K562 (cell line): ENCODE data around the gene GEMIN7.

Experiments used
- FOS ChIP-seq: IDR thresholded peaks from 3 replicates; pipeline ENCODE4 v1.6.1; 2011; ENCODE audit not compliant: insufficient read length; ENCODE audit errors: extremely low read depth
- HDGF ChIP-seq: fragments of 450-650 bp; IDR thresholded peaks from 2 replicates; pipeline ENCODE4 v1.6.1; 2016
- HOXB6 ChIP-seq: fragments of 250-450 bp; sonication (Bioruptor Pico); IDR thresholded peaks from 2 replicates; pipeline ENCODE4 v1.5.1; 2022; ENCODE audit warnings: mild to moderate bottlenecking, borderline replicate concordance
- PATZ1 ChIP-seq: fragments of 250-450 bp; sonication (Bioruptor Pico); IDR thresholded peaks from 2 replicates; pipeline ENCODE4 v1.5.0; 2020; ENCODE audit warnings: mild to moderate bottlenecking, borderline replicate concordance
- POLR2AphosphoS5 ChIP-seq: IDR thresholded peaks from 2 replicates; pipeline ENCODE4 v1.6.1; 2011; ENCODE audit warnings: mild to moderate bottlenecking, low read depth, low read length, moderate library complexity; ENCODE audit not compliant: control insufficient read depth, insufficient read depth
- SIX5 ChIP-seq, 2 experiments: IDR thresholded peaks; 2 replicates each; pipeline ENCODE4 v1.6.1; 2011; ENCODE audit warnings: low read length in 2 of 2, borderline replicate concordance in 1 of 2, low read depth in 1 of 2, mild to moderate bottlenecking in 1 of 2, moderate library complexity in 1 of 2; ENCODE audit not compliant: insufficient read depth in 1 of 2
- SMAD3 ChIP-seq: fragments of 450-650 bp; formaldehyde crosslinking; conservative IDR thresholded peaks from 2 replicates; pipeline ENCODE4 v1.4.0; 2020; ENCODE audit warnings: mild to moderate bottlenecking
- TAL1 ChIP-seq: fragments of 450-650 bp; IDR thresholded peaks from 2 replicates; pipeline ENCODE4 v1.6.1; 2016; ENCODE audit warnings: mild to moderate bottlenecking
- ZSCAN29 ChIP-seq: fragments of 450-650 bp; IDR thresholded peaks from 2 replicates; pipeline ENCODE4 v1.6.1; 2017

GRCh38 chr19:45056831-45057230, 22.2 kb upstream of the GEMIN7 start:
- TF ChIP-seq ZSCAN29, result no peak
- TF ChIP-seq SMAD3 (CRISPR knock-in tag), result no peak
- TF ChIP-seq TAL1, result no peak
- no peak for TF ChIP-seq HOXB6 (CRISPR knock-in tag)
- no peak for TF ChIP-seq HDGF
- no peak for TF ChIP-seq SIX5 (IDR thresholded peaks at IDR 0.05; ENCODE audit: borderline replicate concordance in 1 of 2, insufficient read depth in 1 of 2, low read depth in 1 of 2, low read length in 2 of 2)
- TF ChIP-seq PATZ1, result no peak
- no peak for TF ChIP-seq POLR2AphosphoS5
- no peak for TF ChIP-seq FOS
